Spleen (tissue), 7 donors: Measurements from ENCODE around the gene SF3B5.

ENCODE experiments used
- CTCF ChIP-seq, 11 experiments: fragments of 200-600 bp in 7 of 11; fragments of 450-650 bp in 4 of 11; sonication (generic) in 4 of 11; IDR thresholded peaks in 8 of 11; conservative IDR thresholded peaks in 3 of 11; 1 replicate in 7 of 11; 2 replicates in 4 of 11; pipeline versions ENCODE4 v1.4.0 to v1.8.0; 2016 to 2021; ENCODE audit warnings: antibody characterized with exemption in 11 of 11, inconsistent platforms in 4 of 11, mild to moderate bottlenecking in 1 of 11
- POLR2A ChIP-seq, 3 donors: fragments of 450-650 bp; IDR thresholded peaks; one replicate each; pipeline ENCODE4 v1.5.1; 2017; ENCODE audit warnings: antibody characterized with exemption in 3 of 3, mild to moderate bottlenecking in 1 of 3
- POLR2AphosphoS5 ChIP-seq, 3 donors: sonication (generic); formaldehyde crosslinking; IDR thresholded peaks; one replicate each; pipeline ENCODE4 v1.5.1; 2017; ENCODE audit warnings: antibody characterized with exemption in 3 of 3
- donor health status: DM: no; HTN: no; CAD: no; lungs with moderate emphysema.
- donor health status: DM: no; HTN: no; CAD: no.
- donor health status: DM: no; HTN: no; CAD: no.

DNA sequence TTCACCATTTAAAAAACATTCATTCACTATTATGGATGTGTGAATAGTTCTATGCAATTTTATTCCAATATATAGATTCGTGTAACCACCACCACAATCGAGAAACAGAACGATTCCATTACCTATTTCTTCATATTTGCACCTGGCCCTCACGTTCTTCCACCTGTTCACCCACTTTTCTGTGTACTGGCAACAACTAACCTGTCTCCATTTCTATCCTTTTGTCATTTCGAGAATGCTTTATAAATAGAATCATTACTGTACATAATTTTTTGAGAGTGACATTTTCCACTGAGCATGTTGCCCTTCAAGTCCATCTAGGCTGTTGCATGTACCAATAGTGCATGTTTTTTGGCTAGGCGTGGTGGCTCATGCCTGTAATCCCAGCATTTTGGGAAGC lies 31.7 kb upstream of the SF3B5 start:
- no peak for TF ChIP-seq CTCF (IDR thresholded peaks at IDR 0.05 in 8 of 11, conservative IDR thresholded peaks at IDR 0.05 in 3 of 11)
- no peak for TF ChIP-seq POLR2AphosphoS5 (IDR thresholded peaks at IDR 0.05)
- TF ChIP-seq POLR2A (IDR thresholded peaks at IDR 0.05), result no peak
